ENCODE data around the gene ST7L. TPM values are rescaled to one million over a fixed set of nuclear protein-coding genes. Genes with fewer than 3 reads are reported as not detected.

ST7L gene
- total and polyA plus RNA-seq, 10 of the 15 experiments (the other 5 are each of a cell fraction or from before 2014, with no cell fraction given) = 3.6 to 13.7 (median 8.9) TPM

DNA sequence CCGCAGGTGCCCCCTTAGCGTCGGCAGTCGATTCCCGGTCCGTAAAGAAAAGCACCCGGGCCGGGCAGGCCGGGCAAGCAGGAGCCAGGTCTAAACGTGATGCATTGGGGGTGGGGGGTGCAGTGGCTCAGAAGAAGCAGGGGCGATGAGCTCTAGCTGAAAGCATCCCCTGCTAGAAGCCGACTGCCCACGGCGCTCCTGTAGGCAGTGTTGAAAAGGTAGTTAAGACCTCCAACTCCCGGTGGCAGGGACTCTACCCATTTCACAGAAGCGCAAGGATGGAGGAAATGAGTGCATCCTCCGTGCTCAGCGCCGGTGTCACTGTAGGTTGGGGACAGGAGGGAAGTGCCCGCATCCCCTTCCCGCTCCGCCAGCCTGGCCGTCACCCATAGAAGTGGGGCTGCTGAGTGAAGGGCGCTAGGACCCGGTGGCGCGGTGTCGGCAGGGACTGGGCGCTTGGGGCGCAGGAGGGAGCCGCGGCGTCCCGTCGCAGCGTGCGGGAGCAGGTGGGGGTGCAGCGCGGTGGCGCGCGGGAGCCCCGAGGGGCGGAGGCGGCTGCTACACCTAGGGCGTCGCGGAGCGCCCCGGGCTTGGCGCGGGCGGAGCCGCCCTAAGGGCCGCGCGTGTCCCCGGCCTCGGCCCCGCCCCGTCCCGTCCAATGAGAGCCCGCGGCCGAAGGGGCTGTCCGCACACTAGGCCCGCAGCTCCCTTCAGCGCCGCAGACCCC lies 110.5 kb downstream of the ST7L start, which contains the start of gene WNT2B (continued):
- TF ChIP-seq POU2F2 (IDR thresholded peaks at IDR 0.05; ENCODE audit: borderline replicate concordance, low read depth, low read length) = no peak
- no peak for TF ChIP-seq SMAD5 (IDR thresholded peaks at IDR 0.05; ENCODE audit: low read depth)
- TF ChIP-seq IKZF1 (conservative IDR thresholded peaks at IDR 0.05) = peak; percentile 77
- no peak for TF ChIP-seq FOXM1 (IDR thresholded peaks at IDR 0.05; ENCODE audit: low read depth, low read length)
- TF ChIP-seq PAX8 (IDR thresholded peaks at IDR 0.05) = no peak
- no peak for TF ChIP-seq HDAC6 (IDR thresholded peaks at IDR 0.05; ENCODE audit: unreplicated experiment)
- TF ChIP-seq, protein P1, sequence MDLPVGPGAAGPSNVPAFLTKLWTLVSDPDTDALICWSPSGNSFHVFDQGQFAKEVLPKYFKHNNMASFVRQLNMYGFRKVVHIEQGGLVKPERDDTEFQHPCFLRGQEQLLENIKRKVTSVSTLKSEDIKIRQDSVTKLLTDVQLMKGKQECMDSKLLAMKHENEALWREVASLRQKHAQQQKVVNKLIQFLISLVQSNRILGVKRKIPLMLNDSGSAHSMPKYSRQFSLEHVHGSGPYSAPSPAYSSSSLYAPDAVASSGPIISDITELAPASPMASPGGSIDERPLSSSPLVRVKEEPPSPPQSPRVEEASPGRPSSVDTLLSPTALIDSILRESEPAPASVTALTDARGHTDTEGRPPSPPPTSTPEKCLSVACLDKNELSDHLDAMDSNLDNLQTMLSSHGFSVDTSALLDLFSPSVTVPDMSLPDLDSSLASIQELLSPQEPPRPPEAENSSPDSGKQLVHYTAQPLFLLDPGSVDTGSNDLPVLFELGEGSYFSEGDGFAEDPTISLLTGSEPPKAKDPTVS (IDR thresholded peaks at IDR 0.05; ENCODE audit: low read depth, low read length) = no peak
- TF ChIP-seq SPI1 (IDR thresholded peaks at IDR 0.05; ENCODE audit: borderline replicate concordance, insufficient read depth, low read depth, low read length) = no peak
- no peak for TF ChIP-seq CREM (IDR thresholded peaks at IDR 0.05; ENCODE audit: low read depth)
- no peak for TF ChIP-seq CEBPZ (IDR thresholded peaks at IDR 0.05; ENCODE audit: low read depth, low read length)
- TF ChIP-seq, protein P2, sequence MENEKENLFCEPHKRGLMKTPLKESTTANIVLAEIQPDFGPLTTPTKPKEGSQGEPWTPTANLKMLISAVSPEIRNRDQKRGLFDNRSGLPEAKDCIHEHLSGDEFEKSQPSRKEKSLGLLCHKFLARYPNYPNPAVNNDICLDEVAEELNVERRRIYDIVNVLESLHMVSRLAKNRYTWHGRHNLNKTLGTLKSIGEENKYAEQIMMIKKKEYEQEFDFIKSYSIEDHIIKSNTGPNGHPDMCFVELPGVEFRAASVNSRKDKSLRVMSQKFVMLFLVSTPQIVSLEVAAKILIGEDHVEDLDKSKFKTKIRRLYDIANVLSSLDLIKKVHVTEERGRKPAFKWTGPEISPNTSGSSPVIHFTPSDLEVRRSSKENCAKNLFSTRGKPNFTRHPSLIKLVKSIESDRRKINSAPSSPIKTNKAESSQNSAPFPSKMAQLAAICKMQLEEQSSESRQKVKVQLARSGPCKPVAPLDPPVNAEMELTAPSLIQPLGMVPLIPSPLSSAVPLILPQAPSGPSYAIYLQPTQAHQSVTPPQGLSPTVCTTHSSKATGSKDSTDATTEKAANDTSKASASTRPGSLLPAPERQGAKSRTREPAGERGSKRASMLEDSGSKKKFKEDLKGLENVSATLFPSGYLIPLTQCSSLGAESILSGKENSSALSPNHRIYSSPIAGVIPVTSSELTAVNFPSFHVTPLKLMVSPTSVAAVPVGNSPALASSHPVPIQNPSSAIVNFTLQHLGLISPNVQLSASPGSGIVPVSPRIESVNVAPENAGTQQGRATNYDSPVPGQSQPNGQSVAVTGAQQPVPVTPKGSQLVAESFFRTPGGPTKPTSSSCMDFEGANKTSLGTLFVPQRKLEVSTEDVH (IDR thresholded peaks at IDR 0.05; ENCODE audit: low read depth, partially characterized antibody) = no peak
- no peak for TF ChIP-seq BCL11A (IDR thresholded peaks at IDR 0.05; ENCODE audit: low read depth, low read length)
- TF ChIP-seq YY1 (IDR thresholded peaks at IDR 0.05; ENCODE audit: low read depth, low read length) = peak; percentile 26; the same call in 1 of the 2 replicates
- TF ChIP-seq SMARCA5 (IDR thresholded peaks at IDR 0.05) = no peak
- no peak for TF ChIP-seq SUPT20H (IDR thresholded peaks at IDR 0.05; ENCODE audit: borderline replicate concordance, control insufficient read depth, low read depth, low read length)
- TF ChIP-seq NKRF (conservative IDR thresholded peaks at IDR 0.05) = no peak
- no peak for TF ChIP-seq YBX1 (IDR thresholded peaks at IDR 0.05)
- TF ChIP-seq ZNF24 (IDR thresholded peaks at IDR 0.05) = no peak
- no peak for TF ChIP-seq NRF1 (conservative IDR thresholded peaks at IDR 0.05; ENCODE audit: low read depth, low read length)

Measured in GM12878 (cell line).